ENCODE results near the gene ZNF514.

ZNF514 gene

GRCh38 chr2:95143838-95144237, 15.8 kb downstream of the ZNF514 start:
- no peak overlapping the region for H3K4me3 ChIP-seq (replicated peaks; ENCODE audit: low read depth, low read length)
- DNase-seq (ENCODE audit: low read depth), result no peak
- no peak for TF ChIP-seq CTCF (IDR thresholded peaks at IDR 0.05; ENCODE audit: low read length, missing control alignments)

- no peak for DNase-seq (ENCODE audit: low read depth)
- H3K4me3 ChIP-seq (replicated peaks; ENCODE audit: low read depth, low read length), result no peak overlapping the region
- TF ChIP-seq CTCF (IDR thresholded peaks at IDR 0.05; ENCODE audit: low read length, missing control alignments), result no peak
These were observed 20.9 kb downstream of the ZNF514 start for GRCh38 chr2:95138702-95139101.

- peak overlapping the region; percentile 99 for H3K4me3 ChIP-seq (replicated peaks; ENCODE audit: low read depth, low read length)
- no peak for TF ChIP-seq CTCF (IDR thresholded peaks at IDR 0.05; ENCODE audit: low read length, missing control alignments)
These were observed 37.5 kb downstream of the ZNF514 start for GRCh38 chr2:95122197-95122551.

GRCh38 chr2:95121407-95122196, 38.0 kb downstream of the ZNF514 start, which contains the start of gene MRPS5:
TSS of gene MRPS5 (minus strand) at chr2:95121808. CDS start at chr2:95121791, 17 bp downstream.
- no peak for TF ChIP-seq CTCF (IDR thresholded peaks at IDR 0.05; ENCODE audit: low read length, missing control alignments)
- H3K4me3 ChIP-seq (replicated peaks; ENCODE audit: low read depth, low read length), result peak within 1 kb of the TSS; percentile 99
- DNase-seq (ENCODE audit: low read depth), result peak; percentile 67

More at GRCh38 chr2:95122197-95122551, 37.5 kb downstream of the ZNF514 start:
- DNase-seq (ENCODE audit: low read depth), result no peak

GRCh38 chr2:95121093-95121406, 38.6 kb downstream of the ZNF514 start:
- no peak for DNase-seq (ENCODE audit: low read depth)
- peak overlapping the region; percentile 99 for H3K4me3 ChIP-seq (replicated peaks; ENCODE audit: low read depth, low read length)
- no peak for TF ChIP-seq CTCF (IDR thresholded peaks at IDR 0.05; ENCODE audit: low read length, missing control alignments)

- peak; percentile 96 for TF ChIP-seq CTCF (IDR thresholded peaks at IDR 0.05; ENCODE audit: low read length, missing control alignments)
- no peak overlapping the region for H3K4me3 ChIP-seq (replicated peaks; ENCODE audit: low read depth, low read length)
These were observed 44.2 kb downstream of the ZNF514 start for GRCh38 chr2:95115418-95115817.

GRCh38 chr2:95113464-95113863, 46.2 kb downstream of the ZNF514 start:
- TF ChIP-seq CTCF (IDR thresholded peaks at IDR 0.05; ENCODE audit: low read length, missing control alignments), result no peak
- H3K4me3 ChIP-seq (replicated peaks; ENCODE audit: low read depth, low read length), result no peak overlapping the region
- no peak for DNase-seq (ENCODE audit: low read depth)

More at GRCh38 chr2:95115418-95115817, 44.2 kb downstream of the ZNF514 start:
- peak; percentile 78 for DNase-seq (ENCODE audit: low read depth)

Data from fibroblast of pulmonary artery (primary cell).